Measurements from ENCODE around the gene DAPK2.

DAPK2 gene

DNA sequence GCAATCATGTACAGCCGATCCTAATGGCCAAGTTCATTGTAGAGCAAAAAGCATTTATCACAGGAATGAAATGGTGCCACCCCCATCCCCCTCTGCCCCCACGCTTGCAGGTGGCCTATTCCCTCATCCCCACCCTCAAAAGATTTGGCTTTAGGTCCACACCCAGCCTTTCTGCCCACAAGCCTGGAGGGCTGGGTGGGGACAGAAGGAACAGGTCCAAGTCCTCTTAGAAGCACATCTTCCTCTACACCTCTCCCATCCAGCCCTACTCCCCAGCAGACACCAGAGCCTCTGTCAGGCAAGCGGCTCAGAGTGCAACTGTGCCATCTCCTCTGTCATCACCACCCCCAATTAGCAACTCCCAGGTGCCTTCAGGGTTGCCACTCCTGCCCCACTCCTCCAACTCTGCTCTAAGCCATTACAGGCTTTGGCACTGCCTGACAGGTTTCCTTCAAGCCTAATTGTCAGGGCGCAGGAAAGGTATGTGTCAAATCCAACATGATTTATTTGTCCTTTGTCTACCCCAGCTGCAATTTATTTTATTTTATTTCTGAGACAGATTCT, 49.4 kb downstream of the DAPK2 start:
- DNase-seq (ENCODE audit: low read depth) = no peak

DNA sequence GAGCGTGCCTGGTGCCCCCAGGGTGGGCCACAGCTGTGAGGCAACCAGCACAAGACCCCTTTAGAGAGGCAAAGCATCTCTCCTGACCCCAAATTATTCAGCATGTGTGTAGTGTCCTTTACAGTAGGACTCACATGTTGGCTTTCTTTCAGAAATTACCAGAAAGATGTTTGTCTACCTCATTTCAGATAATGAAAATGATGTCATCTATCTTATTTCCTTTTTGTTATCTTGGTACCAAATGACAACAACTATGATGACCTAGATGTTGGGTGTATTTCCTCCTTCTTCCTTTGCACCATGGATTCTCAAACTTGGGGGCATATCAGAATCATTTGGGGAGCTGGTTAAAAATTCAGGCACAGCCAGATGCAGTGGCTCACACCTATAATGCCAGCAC, 50.5 kb downstream of the DAPK2 start:
- DNase-seq (ENCODE audit: low read depth) = no peak

DNA sequence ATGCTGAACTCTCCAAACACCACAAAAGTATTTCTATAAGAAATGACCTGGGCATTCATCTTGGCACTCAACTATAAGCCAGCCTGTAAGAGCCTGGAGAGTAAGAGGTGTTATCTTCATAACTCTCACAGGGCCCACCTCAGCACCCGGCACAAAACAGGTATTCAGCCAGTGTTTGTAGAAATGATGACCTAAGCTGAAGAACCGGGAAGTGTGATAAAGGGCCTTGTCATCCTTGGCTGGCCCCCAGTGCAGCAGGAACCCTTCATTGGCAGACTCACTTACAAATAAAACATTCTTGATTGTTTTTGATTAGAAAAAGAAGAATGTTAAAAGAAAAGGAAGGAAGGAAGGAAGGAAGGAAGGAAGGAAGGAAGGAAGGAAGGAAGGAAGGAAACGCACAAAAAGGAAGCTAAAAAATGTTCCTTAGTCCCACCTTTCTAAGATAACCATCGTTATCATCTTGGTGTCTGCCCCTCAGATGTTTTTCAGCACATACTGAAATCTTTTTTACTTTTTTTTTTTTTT, 52.1 kb downstream of the DAPK2 start:
- no peak for DNase-seq (ENCODE audit: low read depth)

DNA sequence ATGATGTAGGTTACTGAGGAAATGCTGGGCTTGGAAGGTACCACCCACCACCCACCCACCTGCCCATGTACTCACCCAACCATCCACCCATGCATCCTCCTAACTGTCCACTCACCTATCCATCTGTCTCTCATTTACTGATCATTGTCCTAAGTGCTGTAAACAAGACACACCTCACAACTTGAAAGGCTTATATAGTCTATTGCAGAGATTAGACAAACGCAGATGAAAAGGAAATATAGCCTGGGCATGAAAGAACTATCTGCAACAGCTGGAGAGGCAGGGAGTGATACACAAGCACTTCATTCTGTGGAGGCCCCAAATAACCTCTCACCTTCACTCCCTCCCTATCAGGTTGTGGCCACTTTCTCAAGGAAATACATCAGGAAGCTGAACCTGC, 54.0 kb downstream of the DAPK2 start:
- no peak for DNase-seq (ENCODE audit: low read depth)

DNA sequence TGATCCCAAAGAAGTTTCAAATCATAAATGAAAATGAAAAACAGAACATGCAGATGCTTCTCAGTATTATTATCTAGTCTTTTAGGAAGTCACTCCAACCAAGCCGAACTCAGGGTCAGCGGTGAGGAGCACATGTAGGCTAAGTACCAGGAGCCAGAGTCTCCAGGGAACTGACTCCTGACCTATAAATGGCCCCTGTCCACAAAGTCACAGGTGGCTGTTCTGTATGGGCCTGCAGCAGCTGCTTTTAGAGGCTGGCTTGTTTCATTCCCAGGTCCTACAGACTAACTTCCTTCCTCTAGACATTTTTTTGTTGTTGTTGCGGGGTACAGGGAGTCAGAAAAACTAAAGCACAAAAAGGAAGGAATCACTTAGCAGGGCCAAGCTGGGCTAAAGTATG, 54.6 kb downstream of the DAPK2 start:
- no peak for DNase-seq (ENCODE audit: low read depth)

DNA sequence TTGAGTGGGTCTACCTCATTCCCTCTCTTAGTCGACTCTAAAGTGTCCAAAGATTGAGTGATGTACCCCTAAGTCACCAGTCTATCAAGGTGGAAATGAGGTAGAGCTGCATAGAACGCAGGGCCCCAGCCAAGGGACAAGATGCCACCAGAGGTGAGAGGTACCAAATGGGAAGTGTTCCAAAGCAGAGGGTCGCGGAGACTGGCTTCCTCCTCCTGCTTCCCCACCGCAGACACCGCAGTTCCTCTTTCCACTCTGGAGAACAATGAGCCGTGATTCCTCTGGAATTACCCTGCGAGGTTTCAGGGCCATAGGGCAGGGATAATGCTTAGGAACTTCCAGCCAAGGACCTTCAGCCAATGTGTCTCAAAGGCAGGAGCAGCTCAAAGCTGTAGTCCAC, 55.8 kb downstream of the DAPK2 start:
- no peak for DNase-seq (ENCODE audit: low read depth)

DNA sequence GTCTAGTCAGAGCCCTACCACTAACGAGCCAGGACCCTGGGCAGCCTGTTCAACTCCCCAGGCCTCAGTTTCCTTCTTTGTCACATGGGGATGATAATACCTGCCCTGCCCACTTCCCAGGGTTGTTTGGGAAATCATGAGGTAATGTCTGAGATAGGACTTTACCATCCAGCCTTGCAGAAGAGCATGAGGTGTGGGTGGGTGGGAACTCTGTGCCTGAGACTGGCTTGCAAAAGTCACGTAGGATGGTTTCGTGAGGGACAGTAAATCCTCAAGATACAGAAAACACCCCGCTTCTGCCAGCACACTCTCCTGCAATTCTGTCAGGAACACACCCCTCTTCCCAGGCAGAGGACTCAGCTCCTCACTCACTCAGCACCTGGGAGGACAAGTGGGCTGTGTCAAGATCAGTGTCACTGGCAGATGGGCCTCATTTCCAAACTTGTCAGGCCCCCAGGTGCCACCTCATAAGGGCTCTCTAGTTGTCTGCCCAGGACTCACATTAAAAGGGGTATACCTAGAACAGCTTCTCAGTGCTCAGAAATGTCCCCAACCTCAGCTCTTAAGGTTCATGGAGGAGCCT, 58.4 kb downstream of the DAPK2 start:
- no peak for DNase-seq (ENCODE audit: low read depth)

DNA sequence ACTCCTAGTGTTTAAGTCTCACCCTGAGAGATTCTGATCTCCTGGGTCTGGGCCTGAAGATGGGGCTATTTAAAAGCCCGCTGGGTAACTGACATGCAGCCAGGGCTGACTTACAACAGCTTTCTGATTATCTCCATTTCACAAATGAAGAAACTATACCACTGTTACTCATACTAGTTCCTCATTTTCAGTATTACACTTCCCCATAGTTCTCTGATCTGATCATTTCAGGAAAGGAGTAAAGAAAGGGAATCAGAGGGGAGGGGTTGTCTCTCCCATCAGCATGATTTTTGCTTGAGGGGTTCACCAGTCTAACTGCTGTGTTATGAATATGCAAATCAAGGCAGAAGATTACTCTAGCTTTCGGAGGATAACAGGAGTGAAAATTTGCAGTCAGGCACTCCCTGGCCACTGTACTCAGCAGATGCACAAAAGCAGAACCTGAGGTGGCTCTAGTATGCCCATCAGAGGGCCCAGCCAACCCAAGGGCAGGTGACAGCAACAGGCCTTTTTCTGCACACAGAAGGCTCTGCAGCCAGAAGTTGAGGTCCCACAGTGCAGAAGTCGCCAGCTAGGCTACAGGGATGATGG, 59.4 kb downstream of the DAPK2 start:
- DNase-seq (ENCODE audit: low read depth) = no peak

DNA sequence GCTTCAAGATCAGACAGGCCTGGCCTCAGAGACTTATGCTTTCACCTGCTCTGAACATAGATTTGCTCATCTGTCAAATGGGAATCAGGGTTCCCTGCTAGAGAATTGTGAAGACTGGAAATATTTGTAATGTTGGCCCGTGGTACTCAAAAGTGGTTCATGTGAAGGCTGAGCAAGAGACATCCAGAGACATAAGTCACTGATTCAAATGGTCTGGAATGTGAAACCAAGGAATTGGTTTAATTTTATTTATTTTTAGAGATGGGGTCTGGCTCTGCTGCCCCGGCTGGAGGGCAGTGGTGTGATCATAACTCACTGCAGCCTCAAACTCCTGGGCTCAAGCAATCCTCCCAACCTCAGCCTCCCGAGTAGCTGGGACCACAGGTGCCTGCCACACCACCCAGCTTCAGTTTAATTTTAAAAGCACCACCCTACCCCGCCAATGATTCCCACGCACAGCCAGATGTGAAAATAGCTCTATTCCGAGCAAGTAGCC, 60.1 kb downstream of the DAPK2 start:
- no peak for DNase-seq (ENCODE audit: low read depth)

DNA sequence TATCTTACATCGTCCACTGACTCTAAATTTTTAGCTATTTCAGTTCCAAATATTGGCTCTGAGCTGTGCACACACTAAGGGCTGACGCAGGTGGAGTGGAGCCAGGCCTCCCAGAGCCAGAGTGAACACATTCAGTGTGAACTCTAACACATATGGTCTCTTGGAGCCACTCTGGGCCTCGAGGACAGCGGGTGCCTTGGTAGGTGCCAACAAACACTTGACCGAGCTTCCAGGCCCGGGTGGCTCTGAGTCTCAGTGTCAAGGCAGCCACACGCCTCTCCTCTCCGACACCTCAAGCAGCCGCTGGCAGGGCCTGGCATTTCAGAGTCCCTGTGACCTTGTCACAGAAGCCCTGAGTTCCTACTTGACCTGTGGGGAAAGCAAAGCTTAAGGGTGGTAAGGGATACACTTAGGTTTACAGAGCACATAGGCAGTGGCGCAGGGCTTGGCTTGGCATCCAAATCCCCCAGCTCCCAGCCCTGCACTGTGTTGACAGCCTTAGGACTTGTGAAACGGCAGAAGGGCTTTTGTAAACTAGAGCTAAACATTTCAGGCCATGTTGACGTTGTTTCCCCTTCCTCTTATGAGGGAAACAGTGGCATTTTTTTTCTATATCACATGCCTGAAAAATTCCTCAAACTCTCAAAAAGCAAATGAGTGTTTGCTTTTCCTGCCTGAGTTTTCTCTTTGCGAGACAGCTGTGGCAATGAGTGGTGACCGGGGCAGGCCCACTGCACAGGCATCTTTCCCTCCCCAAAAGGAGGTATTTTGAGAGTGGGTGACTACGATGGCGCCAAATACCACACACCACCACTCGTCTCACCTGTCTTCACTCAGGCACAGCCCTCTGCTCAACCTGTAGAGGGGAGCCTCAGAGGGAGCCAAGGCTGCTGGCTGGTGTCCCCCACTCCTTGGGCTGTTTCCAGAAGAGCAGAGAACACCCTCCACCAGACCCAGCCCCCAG, 60.8 kb downstream of the DAPK2 start:
- DNase-seq (ENCODE audit: low read depth) = no peak

DNA sequence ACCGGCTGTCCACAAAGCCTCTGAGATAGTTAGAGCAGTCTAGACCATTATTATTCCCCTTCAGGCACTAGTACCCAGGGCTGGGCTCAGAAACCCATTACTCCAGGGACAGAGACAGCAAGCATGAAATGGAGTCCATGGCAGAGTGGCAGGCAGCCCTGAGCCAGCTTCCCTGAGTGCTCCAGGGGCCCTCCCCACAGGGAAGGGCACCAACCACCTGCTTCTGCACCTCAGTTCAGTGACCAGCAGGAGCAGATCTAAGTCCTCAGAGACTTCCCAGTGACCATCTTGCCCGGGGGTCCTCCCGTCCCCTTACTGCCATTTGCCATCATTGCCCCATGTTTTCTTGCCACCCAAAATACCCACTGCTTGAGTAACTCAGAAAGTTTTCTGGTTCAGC, 62.0 kb downstream of the DAPK2 start:
- DNase-seq (ENCODE audit: low read depth) = no peak

DNA sequence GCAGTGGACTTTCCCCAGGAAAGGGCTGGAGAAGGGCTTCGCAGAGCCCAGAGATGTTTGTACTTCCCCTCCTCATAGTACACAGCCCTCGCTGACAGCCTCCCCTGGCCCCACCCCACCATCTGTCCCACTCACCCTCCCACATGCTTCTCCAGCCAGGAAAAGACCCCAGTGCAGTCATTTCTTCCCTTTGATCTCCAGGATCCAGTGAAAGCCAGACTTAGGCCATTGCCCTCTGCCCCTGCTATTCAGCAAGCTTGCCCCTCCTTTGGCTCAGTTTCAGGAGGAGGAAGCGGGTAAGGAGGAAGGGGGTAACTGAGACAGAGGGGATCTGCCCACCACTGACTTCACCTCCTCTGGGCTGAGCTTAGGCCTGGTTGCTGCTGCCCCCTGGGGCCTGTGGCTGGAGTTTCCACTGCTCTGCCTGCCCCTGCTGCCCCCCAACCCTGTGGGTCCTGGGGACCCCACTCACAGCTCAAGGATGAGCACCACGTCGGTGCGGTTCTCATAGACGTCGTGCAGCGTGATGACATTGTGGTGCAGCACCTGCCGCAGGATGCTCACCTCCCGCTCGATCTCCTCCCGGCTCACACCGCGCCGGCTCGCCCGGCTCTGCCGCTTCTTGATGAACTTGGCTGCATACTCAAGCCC, 63.1 kb downstream of the DAPK2 start:
- no peak for DNase-seq (ENCODE audit: low read depth)

DNA sequence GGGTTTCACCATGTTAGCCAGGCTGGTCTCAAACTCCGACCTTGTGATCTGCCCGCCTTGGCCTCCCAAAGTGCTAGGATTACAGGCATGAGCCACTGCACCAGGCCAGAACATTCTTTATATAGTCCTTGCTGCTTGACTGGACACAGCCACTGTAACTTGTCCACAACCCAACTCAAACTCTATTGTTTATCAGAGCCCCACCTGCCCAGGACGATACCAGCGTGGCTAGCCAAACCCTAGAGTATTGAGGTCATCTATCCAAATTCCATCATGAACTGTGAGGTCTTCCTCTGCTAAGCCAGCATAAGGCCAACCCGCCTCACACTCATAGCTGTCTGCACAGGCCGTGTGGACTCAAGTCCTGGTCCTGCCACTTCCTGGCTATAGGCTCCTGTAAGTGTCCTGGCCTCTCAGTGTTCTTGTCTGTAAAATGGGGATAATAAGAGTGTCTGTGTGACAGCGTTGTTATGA, 63.9 kb downstream of the DAPK2 start:
- DNase-seq (ENCODE audit: low read depth) = no peak

DNA sequence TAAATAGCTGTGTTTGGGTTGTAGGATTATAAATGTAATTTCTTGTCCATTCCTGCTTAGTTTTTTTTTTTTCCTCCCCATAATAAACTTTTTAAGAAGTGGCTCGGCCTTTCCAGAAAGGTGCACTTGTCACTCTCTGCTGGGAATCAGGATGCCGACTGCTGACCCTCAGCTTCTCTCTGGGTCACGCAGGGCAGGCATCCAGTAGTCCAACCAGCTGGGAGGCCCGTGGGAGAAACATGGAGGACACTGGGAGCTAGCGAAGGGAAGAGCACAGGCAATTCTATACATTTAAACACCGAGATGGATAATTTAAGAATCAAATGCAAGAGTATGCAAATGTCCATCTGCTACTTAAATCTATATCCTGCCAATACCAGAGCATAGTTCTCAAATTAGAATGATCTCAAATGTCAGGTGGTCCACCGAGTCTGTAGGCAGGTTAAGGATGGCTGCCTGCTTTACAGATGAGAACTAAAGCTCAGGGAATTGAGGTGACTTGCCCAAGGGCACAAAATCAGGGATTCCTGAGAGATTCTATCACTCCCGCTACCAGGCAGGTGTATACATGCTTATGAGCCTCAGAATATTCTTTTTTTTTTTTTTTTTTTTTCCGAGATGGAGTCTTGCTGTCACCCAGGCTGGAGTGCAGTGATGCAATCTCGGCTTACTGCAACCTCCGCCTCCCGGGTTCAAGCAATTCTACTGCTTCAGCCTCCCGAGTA, 64.5 kb downstream of the DAPK2 start:
- DNase-seq (ENCODE audit: low read depth) = no peak

DNA sequence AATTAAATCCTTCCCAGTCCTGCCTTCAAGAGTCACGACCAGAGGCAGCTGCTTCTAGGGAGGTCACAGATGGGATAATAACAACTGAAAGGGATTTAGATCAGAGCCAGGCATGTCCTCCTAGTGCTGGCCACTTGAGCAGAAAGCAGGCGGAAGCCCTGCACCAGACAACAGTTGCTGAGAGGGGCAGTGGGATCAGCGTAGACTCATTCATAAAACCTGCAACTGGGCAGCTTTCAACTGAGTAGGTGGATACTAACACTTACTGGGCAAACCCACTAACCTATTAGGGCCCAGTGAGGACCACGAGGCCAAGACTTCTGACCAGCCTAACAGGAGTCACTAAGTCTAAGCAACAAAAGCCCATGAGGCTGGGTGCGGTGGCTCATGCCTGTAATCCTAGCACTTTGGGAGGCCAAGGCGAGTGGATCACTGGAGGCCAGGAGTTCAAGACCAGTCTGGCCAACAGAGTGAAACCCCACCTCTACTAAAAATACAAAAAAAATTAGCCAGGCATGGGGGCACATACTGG, 67.0 kb downstream of the DAPK2 start:
- DNase-seq (ENCODE audit: low read depth) = no peak

DNA sequence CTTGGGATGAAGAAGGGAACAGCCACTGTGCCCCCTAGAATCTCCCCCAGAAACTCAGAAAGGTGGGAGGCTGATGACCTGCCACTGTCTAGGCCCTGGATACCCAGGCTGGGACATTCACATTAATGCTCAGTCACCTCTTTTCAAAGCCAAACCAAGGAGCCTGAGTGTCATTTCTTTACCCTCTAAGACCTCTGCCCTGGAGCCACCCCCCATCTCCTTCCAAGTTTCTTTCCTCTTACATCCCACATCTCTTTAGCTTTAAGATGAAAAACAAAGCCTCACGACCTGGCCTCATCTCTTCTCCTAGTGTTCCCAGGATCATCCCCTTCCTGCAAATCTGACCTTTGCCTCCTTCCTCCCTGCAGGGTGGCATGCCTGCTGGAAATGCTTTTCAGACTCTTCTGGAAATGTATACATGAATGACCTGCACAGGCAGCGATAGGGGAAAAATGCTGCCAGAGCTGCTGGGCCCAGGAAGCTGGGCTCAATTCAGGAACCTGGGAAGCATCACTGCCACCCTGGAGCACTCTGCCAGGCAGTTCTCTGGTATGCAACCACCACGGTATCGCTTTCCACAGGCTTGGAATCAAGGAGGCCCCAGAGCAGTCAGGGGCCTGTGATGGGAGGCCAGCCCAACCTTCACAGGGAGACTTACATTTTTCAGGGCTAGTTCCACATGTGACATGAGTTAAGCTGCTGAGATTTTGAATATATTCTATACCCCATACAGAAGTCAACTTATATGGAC, 67.6 kb downstream of the DAPK2 start:
- DNase-seq (ENCODE audit: low read depth) = no peak

DNA sequence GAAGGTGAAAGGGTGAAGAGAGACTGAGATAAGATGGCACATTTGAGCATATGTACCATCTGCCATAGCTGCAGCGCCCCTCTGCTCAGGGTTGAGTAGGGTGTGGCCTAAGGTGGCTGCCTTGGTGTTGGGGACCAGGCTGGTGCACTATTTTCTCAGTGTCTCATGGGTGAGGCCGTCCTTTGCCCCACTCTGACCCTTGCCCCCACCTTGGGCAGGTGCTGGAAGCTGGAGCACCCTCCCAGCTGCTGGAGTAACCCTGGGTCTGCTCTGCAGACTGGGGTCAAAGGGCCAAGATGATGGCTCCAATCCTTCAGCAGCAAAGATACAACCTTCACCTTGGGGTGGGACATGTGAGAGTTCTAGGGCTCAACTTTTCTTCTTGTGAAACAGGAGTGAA, 69.2 kb downstream of the DAPK2 start:
- no peak for DNase-seq (ENCODE audit: low read depth)

DNA sequence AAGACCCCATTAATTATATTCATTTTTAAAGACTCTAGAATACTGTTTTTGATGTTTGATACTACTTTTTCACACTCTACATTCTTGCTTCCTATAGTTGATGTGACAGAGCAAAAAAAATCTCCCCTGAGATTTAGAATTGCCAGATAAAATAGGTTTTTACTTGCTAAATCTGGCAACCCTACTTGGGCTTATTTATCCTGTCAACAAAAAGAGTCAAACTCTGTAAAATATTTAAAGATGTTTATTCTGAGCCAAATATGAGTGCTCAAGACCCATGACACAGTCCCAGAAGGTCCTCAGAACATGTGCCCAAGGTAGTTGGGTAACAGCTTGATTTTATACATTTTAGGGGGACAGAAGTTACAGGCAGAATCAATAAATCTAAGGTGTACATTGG, 72.3 kb downstream of the DAPK2 start:
- DNase-seq (ENCODE audit: low read depth) = no peak

DNA sequence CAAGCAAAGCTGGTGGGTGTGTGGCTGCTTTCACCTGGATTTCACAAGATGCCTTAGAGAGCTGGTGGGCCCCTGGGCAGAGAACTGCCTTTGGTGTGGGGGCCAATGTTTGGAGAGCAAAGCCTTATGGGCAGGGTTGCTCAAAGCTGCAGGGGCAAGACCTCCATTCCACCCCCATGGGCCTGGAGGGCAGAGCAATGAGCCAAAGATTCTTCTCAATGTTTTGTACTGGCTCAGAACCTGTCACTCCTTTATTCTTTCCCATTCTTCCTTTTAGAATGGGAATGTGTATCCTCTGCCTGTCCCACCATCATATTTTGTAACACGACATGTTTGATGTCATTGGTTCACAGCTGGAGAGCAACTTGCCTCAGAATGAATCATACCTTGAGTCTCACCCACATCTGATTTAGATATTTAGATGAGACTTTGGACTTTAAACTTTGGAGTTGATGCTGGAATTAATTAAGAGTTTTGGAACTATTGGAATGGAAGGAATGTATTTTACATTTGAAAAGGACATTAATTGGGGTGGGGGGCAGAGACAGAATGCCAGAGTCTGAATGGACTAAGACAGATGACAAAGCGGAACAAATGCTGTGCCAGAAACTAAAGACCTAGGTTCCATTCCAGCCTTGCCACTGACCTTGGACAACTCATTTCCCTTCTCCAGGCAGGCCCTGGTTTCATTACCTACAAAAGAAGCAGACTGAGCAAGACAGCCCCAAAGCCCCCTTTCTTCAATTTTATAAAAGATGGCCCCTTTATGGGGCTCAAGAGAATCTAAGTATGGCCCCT, 72.9 kb downstream of the DAPK2 start:
- DNase-seq (ENCODE audit: low read depth) = no peak
